A204.1 (cell line): ENCODE data around the gene PLLP.

ENCODE experiments used
- FAIRE-seq: peaks from 2 replicates; lab custom pipeline; 2012; peaks lifted over from hg19 to GRCh38; lab: Jason Lieb, UNC

The PLLP gene, protein sequence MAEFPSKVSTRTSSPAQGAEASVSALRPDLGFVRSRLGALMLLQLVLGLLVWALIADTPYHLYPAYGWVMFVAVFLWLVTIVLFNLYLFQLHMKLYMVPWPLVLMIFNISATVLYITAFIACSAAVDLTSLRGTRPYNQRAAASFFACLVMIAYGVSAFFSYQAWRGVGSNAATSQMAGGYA

DNA sequence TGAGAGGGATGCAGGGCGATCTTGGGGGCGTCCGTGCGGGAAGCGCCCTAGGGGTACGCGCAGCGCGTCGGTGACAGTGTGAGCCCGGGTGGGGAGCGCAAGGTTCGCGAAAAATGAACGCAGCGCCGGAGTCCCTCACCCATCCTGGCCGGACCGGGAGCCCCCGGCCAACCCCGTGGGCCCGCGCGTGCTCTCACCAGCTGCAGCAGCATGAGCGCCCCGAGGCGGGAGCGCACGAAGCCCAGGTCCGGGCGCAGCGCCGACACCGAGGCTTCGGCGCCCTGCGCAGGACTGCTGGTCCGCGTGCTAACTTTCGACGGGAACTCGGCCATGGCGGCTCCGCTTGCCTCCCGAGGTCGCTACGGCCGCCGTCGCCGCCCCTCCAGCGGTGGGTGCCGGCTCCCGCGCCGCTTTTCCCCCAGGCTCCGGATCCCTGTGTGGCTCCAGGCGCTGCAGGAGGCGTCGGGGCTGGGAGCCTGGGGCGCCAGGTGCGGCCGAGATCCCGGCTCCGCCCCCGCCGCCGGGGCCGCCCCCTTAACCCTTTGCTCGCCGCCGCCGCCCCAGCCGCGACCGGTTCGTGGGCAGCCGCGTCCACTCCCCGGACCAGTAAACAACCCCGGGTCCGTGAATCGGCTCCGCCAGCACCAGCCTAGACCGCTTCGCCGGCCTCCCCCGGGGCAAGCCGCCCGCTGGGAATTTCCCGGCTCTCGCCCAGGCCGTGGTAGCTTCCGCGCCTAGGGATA, at the start of gene PLLP:
Gene PLLP (minus strand): TSS at position 464 of the 743 bp plus-strand sequence. CDS start 132 bp downstream, at position 332.
- FAIRE-seq = no peak

DNA sequence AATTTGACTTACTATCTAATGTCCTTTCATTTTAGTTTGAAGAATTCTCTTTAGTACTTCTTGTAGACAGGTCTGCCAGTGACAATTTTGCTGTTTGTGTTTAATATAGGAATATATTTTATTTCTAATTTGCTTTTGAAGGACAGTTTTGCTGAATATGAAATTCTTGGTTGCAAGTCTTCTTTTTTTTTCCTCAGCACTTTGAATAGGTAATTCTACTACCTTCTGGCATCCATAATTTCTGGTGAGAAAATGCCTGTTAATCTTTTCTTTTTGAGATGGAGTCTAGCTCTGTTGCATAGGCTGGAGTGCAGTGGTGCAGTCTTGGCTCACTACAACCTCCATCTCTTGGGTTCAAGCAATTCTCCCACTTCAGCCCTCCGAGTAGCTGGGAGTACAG, 48.9 kb upstream of the PLLP start:
- no peak for FAIRE-seq

DNA sequence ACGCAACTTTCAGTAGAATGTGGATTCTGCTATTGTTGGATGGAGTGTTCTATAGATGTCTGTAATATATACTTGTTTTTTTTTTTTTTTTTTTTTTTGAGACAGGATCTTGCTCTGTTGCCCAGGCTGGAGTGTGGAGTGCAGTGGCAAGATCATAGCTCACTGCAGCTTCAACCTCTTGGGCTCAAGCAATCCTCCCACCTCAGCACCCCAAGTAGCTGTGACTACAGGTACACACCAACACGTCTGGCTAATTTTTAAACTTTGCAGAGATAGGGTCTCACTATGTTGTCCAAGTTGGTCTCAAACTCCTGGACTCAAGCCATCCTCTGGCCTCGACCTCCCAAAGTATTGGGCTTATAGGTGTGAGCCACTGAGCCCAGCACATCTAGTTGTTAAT, 46.9 kb upstream of the PLLP start:
- no peak for FAIRE-seq

DNA sequence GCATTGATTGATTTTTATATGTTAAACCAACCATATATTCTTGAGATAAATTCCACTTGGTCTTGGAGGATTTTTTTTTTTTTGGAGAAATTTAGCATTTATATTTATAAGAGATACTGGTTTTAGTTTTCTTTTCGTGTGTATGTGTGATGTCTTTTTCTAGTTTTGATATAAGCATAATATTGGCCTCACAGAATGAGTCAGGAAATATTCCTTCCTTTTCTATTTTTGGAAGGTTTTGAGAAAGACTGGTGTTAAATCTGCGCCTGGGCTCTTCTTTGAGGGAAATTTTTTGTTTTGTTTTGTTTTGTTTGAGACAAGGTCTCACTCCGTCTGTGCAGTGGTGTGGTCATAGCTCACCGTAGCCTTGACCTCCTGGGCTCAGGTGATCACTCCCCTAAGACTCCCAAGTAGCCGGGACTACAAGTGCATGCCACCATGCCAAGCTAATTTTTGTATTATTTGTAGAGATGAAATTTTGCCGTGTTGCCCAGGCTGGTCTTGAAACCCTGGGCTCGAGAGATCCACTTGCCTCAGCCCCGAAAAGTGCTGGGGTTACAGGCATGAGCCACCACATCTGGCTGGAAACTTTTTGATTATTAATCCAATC, 45.4 kb upstream of the PLLP start:
- peak; percentile 11 for FAIRE-seq

DNA sequence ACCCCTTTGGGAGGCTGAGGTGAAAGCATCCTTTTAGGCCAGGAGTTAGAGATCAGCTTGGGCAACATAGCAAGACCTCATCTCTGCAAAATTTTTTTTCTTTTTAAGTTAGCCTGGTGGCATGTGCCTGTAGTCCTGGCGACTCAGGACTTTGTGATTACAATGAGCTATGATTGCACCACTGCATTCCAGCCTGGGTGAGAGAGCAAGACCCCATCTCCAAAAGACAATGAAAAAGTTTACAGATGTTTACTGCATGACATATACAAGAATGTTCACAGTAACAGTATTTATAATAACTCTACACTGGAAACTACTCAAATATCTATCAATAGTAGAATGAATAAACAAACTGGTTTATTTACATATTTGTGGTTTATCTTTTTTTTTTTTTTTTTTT, 41.0 kb upstream of the PLLP start:
- FAIRE-seq = no peak

DNA sequence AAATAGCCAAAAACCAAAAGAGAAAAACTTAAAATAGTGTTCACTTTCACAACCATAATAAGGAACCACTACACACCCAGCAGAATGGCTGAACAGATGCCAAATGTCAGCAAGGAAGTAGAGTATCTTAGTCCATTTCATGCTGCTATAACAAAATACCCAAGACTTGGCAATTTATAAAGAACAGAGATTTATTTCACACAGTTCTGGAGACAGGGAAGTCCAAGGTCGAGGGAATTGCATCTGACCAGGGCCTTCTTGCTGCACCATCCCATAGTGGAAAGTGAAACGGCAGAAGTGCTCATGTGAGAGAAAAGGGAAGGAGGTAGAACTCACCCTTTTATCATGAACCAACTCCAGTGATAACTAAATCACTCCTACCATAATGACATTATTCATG, 40.3 kb upstream of the PLLP start:
- FAIRE-seq = no peak

DNA sequence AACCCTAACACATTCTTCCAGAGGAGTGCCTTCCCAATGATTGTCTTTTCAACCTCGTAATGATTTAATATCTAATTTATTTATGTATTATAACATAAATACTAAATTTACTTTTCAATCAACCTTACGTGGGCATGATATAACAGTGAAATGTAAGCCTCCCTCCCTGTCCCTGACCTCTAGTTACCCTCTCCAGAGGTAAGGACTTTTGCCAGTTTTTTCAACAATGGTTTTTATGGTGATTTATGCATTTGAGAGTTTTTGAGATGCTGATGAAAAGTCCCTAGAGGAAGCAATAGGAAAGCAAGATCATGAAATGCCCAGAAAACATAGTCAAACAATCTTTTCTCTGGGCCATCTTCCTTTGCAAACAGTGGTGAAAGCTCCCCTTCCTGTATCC, 35.2 kb upstream of the PLLP start:
- FAIRE-seq = no peak

DNA sequence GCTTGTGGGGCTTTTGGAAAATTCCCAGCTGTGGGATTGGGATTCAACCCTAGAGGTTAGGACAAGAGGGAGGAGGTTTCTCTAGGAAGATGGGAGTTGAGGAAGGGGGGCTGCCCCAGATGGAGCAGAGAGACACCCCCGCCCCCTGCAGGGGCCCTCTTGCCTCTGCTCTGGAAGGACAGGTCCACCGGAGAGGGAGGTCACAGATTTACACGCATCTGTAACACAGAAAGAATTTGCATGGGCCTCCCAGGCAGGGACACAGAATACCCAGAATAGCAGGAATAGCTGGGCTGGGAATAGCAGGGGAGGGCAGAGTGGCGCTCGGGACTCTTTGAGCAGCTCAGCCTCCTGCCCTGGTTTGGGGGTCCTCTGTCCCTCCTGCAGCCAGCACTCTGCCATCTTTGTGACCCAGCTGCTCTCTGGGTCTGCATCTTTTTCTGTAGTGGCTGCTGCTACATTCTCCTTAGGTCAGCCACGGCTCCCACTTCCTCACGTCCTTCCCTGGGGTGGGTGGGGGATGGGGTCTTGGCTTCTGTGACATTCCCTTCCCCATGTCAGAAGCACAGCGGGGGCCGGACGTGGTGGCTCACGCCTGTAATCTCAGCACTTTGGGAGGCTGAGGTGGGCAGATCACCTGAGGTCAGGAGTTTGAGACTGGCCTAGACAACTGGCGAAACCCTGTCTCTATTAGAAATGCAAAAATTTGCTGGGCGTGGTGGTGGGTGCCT, 33.9 kb upstream of the PLLP start:
- FAIRE-seq = no peak

DNA sequence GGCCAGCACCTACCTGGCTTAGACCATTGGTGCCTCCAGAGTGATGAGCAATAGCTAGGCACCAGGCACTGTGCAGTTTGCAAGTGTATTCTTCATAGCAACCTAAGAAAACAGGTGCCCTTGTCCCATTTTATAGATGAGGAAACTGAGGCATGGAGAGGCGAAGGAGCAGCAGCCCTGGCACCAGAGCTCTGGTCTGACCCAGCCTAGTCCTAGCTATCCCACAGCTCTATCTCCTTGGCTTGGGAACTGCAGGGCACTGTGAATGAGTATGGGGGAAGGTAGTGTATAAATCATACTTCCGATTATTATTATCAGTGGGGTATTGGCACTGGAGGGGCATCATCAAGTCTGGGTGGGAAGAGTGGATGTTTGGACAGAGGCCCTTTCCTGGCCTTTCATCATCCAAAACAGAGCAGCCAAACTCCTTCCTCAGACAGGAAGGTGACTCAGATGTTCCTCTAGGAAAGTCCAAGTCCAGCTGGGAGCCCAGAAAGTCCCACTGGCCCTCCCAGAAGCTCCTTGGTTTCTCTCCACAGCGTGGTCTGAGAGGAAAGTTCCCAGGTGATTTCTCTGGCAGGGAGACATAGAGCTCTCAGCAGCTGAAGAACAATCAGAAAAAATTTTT, 32.0 kb upstream of the PLLP start:
- peak; percentile 95 for FAIRE-seq

DNA sequence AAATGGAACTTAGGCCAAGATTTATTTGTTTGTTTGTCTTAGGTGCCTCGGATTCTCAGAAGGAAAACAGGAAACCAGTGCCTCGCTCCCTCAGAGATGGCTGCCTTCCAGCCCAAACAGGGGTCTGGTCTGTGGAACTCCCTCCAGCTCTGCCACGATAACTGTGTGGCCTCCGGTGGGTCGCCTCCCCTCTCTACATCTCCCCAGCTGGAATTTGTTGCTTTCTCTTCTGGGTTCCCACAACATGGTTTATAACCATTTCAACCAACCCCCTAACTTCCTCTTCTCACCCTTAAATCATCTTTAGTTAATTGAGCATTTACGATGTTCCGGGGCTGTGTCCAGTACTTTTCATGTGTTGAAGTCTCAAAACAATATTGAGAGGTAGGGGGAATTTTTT, 30.9 kb upstream of the PLLP start:
- peak; percentile 83 for FAIRE-seq

DNA sequence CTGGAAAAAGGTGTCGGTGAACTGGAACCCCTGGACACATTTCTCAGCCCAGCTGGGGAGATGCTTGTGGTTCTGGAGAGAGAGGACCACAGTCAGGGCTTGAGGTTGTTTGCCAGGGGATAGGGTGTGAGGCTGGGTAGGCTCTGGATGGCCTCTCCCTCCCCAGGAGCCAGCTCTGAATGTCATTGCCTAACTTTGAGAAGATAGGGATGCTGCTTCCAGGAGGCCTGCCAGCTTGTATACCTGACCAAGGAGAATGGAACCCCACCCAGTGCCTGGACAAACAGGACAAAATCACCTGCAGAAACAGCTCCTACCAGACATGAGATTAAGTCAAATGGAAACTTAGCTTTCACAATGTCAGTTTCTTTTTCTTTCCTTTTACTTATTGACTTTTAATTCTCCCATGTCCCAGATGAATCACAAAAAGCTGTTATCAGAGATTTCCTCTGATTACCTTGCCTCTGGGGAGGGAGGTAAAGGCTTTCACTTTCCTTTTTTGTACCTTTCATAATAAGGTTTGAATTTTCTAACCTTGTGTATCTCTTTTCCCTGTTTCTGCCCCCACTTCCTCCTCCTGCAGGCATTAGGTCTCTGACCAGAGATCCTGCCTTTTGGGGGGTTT, 29.8 kb upstream of the PLLP start:
- FAIRE-seq = peak; percentile 96

DNA sequence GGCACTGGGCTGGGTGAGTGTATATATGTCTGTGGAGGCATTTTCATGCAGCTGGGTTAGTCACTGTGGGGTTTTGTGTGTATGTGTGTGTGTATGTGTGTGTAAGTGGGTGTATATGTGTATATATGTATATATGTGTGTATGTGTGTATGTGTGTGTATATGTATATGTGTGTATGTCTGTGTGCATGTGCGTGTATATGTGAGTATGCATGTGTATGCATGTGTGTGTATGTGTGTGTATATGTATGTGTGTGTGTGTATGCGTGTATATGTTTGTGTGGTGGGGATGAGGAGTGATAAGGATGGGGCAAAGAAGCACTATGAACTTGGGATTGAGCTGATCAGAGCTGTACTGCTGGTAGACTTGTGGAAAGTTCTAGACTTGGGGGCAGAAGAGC, 29.0 kb upstream of the PLLP start:
- no peak for FAIRE-seq

DNA sequence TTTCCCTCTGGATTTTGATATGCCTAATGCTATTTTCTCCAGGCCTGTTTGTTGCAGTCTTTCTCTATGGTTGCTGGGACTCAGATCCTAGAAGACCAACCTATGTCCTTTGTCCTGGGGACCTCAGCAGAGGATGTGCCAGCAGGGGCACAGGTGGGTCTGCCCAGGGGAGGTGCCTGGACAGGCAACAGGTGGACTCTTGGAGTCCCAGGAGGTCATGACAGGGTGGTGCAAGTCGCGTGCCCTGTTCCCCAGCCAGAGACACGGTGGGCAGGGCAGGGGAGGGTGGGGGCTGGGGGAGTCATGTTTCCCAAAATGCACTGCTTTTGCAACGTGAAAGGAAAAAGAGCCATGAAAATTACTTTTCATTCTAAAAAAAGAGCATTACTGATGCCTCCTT, 26.3 kb upstream of the PLLP start:
- FAIRE-seq = no peak

DNA sequence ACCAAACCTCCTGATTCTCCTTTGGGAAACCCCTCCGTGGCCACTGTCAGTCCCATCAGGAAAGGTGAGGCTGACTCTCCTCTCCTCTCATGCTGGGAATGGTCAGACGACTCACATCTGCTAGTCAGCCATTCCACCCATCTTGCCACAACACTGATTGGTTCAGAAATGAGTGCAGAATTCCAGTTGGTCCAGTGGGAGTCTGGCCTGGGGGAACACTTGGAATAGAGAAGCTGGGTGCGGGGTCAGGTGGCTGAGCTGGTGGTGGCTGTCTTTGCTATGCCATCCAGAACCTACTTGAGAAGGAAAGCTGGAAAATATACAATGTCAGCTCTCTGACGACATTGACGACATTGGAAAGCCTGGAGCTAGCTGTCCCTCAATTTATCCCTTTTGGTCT, 23.6 kb upstream of the PLLP start:
- no peak for FAIRE-seq

DNA sequence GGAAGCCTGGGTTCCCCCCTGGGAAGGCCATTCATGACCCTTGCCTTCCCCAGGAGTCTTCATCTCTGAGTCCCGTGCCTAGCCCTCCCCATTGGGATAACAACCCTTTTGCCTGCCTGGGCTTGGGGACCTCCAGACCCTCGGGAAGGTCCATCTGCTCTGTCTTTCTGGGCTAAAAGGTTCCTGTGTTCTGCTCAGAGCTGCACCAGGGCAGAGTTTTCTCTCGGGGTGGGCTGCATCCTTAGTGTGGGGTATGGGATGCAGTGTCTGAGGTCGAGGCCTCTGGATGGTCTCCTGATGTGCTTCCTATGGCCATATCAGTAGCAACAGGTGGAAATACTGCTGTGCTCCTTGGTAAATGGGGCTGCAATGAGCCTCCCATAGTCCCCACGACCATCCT, 22.9 kb upstream of the PLLP start:
- no peak for FAIRE-seq

DNA sequence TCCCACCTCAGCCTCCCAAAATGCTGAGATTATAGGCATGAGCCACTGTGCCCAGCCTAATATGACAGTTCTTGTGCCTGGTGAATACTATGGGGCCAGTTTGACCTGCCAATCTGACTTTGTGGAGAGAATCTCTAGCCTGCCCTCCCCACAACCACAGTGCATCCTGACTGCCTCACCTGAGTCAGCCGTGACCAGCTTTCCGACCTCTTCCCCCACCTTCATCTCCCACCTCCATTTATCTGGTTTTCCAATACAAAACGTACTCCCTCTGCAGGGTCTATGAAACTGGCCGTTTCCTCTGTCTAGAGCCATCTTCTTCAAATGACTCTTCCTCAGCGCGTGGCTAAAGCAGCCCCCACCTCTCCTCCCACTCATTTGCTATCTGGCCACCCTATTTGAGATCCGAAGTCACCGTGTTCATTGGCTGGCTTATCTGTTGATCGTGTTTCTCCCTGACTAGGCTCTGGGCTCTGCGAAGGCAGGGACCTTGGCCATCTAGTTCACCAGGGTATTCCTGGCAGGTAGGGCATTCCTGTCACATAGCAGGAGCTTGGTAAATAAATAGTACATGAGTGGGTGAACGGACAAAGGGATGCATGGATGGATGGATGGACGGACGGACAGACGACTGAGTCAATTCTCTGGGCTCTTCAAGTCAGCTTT, 22.3 kb upstream of the PLLP start:
- FAIRE-seq = no peak

DNA sequence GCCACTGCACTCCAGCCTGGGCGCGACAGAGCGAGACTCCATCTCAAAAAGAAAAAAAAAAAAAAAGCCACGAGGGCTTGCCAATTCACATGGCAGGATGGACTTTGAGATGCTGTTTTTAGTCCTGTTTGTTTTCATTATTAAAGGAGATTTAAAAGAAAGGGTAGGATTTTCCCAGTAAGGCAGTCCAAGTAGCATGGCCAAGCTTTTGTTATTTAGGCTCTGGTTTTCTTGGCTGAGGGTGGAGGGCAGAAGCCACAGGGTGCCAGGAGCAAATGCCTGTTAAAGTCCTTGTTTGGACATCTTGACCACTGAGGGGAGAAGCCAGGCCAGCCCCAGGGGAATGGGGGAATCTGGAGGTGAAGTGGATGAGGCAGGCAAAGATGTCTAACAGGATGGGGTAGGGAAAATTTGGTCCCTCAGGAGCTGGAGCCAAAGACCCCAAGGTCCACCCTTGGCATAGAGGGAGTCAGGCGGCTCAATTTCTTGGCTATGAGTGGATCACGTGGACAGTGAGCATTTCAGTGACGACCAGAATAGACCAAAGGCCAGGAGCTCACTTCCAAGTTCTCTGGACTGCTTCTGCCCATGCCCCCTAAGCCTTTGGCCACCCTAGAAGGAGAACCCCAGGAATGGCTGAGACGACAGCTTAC, 20.8 kb upstream of the PLLP start:
- no peak for FAIRE-seq

DNA sequence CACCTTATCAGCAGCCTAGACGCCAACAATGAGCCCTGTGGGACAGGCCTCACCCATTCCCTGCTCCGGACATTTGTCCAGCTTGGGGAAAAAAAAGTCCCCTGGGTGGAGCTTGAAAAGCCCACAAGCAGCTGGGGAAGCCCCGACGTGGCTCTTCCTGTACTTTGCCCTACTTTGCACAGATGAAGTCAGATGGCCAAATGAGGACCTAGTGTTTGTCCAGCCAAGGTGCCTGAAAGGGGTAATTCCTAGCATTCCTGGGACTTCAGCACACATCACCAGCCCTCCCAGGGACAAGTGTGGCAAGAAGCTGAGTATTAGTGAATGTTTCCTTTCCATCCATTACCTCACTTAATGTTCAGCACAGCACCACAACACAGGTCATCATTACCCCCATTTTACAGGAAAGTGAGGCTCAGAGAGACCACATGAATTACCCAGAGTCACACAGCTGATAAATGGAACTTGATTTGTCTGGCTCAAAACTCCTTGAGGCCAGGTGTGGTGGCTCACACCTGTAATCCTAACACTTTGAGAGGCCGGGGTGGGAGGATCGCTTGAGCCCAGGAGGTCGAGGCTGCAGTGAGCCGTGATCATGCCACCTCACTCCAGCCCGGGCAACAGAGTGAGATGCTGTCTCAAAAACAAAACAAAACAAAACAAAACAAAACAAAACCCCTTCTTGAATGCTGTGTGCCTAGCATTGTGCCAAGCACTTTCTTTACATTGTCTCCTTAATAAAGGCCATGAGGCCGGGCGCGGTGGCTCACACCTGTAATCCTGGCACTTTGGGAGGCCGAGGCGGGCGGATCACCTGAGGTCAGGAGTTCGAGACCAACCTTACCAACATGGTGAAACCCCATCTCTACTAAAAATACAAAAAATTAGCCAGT, 19.9 kb upstream of the PLLP start:
- no peak for FAIRE-seq

DNA sequence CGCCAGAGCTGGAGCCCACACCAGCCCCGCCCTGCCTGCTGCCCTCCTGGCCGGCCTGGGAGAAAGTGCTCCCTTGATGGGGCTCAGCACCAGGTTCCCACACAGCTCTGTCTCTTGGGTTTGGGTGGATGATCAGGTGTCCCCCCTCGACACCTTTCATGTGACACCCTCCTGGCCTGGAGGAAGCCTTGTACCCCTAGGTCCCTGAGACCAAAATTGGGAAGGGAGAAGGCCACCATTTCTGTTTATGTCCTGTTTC, 19.4 kb upstream of the PLLP start:
- no peak for FAIRE-seq
